Ishikawa (cell line): ENCODE data around the gene WWOX.

Source experiments
- CEBPB ChIP-seq: IDR thresholded peaks from 2 replicates; pipeline ENCODE4 v1.6.1; 2012
- CREB1 ChIP-seq: IDR thresholded peaks from 2 replicates; pipeline ENCODE4 v1.6.1; 2012; ENCODE audit warnings: low read depth
- EGR1 ChIP-seq: IDR thresholded peaks from 2 replicates; pipeline ENCODE4 v1.6.1; 2012
- EP300 ChIP-seq: IDR thresholded peaks from 2 replicates; pipeline ENCODE4 v1.6.1; 2012; ENCODE audit warnings: borderline replicate concordance
- FOXM1 ChIP-seq: IDR thresholded peaks from 2 replicates; pipeline ENCODE4 v1.6.1; 2012; ENCODE audit warnings: low read depth, borderline replicate concordance
- NFIC ChIP-seq: IDR thresholded peaks from 2 replicates; pipeline ENCODE4 v1.6.1; 2012
- RAD21 ChIP-seq: IDR thresholded peaks from 2 replicates; pipeline ENCODE4 v1.6.1; 2012; ENCODE audit warnings: low read depth
- TAF1 ChIP-seq: IDR thresholded peaks from 2 replicates; pipeline ENCODE4 v1.6.1; 2012; ENCODE audit warnings: low read depth, mild to moderate bottlenecking
- TCF12 ChIP-seq: IDR thresholded peaks from 2 replicates; pipeline ENCODE4 v1.6.1; 2012; ENCODE audit warnings: low read depth
- TEAD4 ChIP-seq: IDR thresholded peaks from 2 replicates; pipeline ENCODE4 v1.6.1; 2012
- YY1 ChIP-seq: IDR thresholded peaks from 2 replicates; pipeline ENCODE4 v1.6.1; 2012; ENCODE audit warnings: low read depth
- ZBTB7A ChIP-seq: IDR thresholded peaks from 2 replicates; pipeline ENCODE4 v1.6.1; 2012; ENCODE audit warnings: low read depth
- TF ChIP-seq, protein P1 (sequence below): IDR thresholded peaks from 2 replicates; pipeline ENCODE4 v1.6.1; 2012
- TF ChIP-seq, protein P2 (sequence below): IDR thresholded peaks from 2 replicates; pipeline ENCODE4 v1.6.1; 2012; ENCODE audit warnings: low read depth, mild to moderate bottlenecking
- TF ChIP-seq, protein P3 (sequence below): IDR thresholded peaks from 2 replicates; pipeline ENCODE4 v1.6.1; 2012

The WWOX gene

DNA sequence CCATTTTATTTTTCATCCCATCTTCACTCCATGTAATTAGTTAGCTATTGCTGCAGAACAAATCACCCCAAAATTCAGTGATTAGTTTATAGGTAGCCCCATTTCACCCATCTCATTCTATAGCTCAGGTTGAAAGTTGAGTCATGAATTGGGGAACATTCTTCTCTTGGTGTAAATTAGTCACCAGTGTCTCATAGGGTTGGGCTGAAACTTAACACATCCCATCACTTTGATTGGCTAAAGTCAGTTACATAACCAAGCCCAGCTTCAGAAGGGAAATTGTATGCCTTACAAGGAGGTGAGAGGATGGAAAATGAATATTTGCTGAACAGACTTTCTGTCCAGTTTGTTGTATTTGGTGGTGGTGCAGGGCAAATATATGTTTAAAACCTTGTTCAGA lies 477.5 kb downstream of the WWOX start:
- no peak for TF ChIP-seq TCF12
- TF ChIP-seq EP300 = no peak
- TF ChIP-seq, protein P1, sequence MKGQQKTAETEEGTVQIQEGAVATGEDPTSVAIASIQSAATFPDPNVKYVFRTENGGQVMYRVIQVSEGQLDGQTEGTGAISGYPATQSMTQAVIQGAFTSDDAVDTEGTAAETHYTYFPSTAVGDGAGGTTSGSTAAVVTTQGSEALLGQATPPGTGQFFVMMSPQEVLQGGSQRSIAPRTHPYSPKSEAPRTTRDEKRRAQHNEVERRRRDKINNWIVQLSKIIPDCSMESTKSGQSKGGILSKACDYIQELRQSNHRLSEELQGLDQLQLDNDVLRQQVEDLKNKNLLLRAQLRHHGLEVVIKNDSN = no peak
- no peak for TF ChIP-seq TEAD4
- TF ChIP-seq EGR1 = no peak
- TF ChIP-seq CREB1 = no peak
- no peak for TF ChIP-seq TAF1

DNA sequence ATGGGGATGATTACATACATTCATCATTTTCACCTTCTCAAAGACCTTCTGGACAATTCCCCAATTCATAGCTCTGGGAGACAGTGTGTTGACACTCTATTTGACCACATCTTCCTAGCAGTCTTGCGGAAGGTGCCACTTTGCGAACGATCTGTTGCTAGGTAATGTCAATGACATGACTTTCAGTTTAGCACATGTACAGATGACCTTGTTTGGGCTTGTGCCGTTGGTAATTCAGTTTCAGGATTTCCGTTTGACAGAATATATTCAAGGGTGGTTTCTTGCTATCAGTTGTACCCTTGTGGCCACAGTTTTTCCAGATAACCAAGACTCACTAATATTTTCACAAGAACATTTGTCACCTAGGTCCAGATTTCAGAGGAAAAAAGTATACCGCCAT lies 478.2 kb downstream of the WWOX start:
- TF ChIP-seq CEBPB (no peak), CREB1 (no peak), NFIC (no peak), EP300 (no peak)

DNA sequence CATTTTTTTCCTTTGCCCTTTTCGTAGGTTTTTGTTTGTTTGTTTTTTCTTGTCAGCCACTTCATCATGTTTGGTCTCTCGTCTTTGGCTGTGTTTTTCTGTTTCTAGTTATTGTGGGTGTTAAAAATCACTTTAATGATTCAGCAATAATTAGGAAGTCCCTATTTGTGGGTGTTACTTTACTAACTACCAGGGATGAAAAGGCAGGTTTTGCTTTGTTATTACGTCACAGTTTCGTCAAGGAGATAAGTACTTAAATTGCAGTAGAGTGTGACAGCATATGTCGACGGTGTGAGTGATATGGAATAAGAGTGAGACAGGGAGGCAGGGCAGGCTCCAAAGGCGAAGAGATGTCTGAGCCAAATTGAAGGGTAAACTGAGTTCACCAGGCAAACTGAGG lies 479.6 kb downstream of the WWOX start:
- TF ChIP-seq, protein P2, sequence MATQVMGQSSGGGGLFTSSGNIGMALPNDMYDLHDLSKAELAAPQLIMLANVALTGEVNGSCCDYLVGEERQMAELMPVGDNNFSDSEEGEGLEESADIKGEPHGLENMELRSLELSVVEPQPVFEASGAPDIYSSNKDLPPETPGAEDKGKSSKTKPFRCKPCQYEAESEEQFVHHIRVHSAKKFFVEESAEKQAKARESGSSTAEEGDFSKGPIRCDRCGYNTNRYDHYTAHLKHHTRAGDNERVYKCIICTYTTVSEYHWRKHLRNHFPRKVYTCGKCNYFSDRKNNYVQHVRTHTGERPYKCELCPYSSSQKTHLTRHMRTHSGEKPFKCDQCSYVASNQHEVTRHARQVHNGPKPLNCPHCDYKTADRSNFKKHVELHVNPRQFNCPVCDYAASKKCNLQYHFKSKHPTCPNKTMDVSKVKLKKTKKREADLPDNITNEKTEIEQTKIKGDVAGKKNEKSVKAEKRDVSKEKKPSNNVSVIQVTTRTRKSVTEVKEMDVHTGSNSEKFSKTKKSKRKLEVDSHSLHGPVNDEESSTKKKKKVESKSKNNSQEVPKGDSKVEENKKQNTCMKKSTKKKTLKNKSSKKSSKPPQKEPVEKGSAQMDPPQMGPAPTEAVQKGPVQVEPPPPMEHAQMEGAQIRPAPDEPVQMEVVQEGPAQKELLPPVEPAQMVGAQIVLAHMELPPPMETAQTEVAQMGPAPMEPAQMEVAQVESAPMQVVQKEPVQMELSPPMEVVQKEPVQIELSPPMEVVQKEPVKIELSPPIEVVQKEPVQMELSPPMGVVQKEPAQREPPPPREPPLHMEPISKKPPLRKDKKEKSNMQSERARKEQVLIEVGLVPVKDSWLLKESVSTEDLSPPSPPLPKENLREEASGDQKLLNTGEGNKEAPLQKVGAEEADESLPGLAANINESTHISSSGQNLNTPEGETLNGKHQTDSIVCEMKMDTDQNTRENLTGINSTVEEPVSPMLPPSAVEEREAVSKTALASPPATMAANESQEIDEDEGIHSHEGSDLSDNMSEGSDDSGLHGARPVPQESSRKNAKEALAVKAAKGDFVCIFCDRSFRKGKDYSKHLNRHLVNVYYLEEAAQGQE = no peak
- TF ChIP-seq EGR1 (no peak), RAD21 (no peak), NFIC (no peak), FOXM1 (no peak), YY1 (no peak), CREB1 (no peak), ZBTB7A (no peak), EP300 (no peak), TCF12 (no peak), TEAD4 (no peak), CEBPB (no peak)
- TF ChIP-seq, protein P1 = no peak

DNA sequence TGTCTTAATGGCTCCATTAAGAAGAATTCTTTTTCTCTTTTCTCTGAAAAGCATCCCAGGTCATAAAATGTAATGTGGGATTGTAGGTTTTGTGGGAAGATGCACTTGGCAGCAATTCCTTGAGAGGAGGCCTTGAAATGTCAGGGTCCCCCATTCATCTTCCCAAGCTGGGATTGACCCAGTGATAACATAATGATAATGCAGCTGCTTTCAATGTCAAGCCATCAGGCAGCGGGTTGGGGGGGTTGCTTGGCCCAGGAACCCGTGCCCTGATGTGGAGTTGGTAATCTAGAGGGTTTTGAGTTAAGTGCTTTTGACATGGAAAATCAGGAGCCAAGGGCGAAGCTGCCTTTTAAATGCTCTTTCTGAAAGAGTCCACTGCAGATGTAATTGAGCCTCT lies 484.0 kb downstream of the WWOX start:
- TF ChIP-seq TCF12 (no peak), TAF1 (no peak), NFIC (no peak), EGR1 (no peak), CREB1 (no peak)

DNA sequence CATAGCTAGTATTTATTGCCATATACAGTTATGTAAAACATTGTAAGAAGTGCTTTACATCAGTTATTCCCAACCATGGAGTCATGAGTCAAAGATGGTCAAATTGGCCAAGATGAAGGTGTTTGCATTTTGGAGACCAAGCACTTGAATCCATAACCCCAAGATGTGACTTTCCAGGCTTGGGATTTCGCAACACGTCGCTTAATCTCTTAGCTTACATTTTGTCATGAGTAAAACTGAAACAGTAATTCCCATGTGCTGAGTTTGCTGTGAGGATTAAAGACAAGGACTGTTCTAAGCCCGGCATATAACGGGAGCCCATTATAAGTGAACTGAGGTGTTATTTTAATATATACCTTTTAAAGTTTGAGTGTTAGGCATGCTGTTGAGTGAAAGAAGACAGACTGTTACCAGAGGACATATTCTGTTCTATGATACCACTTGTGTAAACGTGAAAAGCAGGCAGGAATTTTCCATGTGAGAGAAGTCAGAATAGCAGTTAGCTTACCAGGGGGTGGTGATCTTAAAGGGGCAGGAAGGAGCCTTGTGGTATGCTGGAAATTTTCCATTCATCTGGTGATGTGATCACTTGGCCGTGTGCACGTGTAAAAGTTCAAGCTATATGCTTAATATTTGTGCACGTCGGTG lies 484.9 kb downstream of the WWOX start:
- TF ChIP-seq TAF1 (no peak), TEAD4 (no peak)
- TF ChIP-seq, protein P3, sequence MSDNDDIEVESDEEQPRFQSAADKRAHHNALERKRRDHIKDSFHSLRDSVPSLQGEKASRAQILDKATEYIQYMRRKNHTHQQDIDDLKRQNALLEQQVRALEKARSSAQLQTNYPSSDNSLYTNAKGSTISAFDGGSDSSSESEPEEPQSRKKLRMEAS = no peak

DNA sequence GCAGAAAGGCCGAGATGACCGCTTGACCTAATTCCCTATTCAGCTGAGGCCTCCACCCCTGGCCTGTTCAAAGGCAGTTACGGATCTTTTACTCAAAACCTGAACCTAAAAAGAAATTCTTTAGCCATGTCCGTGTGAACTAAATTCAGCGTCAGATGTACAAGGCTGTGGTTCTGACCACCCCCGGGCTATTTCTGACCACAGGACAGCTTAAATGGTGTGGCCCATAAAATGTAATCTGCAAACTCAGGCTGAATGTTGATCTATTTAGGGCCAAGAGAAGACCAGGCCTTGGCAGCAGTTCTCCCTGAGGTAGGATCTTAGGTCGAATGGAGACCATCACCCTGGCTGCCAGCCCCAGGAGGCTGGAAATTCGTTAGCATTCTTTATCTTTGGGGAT lies 485.5 kb downstream of the WWOX start:
- TF ChIP-seq, protein P3 = no peak
- TF ChIP-seq TEAD4 = no peak
- TF ChIP-seq CREB1 = no peak

DNA sequence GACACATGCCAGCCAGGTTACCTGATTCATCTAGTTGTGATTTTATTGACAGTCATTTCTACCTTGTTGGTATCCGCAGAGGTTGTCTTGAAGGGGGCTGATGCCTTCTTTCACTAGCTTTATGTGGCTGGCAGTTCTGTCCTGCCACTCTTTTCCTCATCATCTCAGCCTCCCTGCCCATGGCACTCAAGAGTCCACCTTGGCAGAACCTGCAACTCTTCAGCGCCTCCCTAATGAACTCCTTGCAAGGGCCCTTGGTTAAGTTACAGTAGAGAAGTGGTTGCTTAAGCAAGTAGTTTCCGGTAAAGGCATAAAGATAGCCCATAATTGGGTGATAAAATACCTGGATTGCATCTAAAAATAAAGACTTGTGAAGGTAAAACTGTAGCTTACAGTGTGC lies 489.9 kb downstream of the WWOX start:
- no peak for TF ChIP-seq EP300
- no peak for TF ChIP-seq YY1
- TF ChIP-seq TAF1 = no peak
- no peak for TF ChIP-seq ZBTB7A
- TF ChIP-seq, protein P2 = no peak
- no peak for TF ChIP-seq CEBPB
- TF ChIP-seq, protein P1 = no peak
- TF ChIP-seq EGR1 = no peak
- no peak for TF ChIP-seq TCF12
- no peak for TF ChIP-seq CREB1
- no peak for TF ChIP-seq RAD21
- TF ChIP-seq TEAD4 = no peak
- TF ChIP-seq, protein P3 = no peak
- TF ChIP-seq FOXM1 = no peak
